GM12874 (cell line): Measurements from ENCODE around the gene NEU4.

Experiments used
- TF ChIP-seq, protein P1 (sequence below): IDR thresholded peaks from 2 replicates; pipeline ENCODE4 v1.5.1; 2011; ENCODE audit warnings: low read depth, mild to moderate bottlenecking, control low read depth, low read length, moderate library complexity; ENCODE audit not compliant: insufficient read depth

Gene NEU4

DNA sequence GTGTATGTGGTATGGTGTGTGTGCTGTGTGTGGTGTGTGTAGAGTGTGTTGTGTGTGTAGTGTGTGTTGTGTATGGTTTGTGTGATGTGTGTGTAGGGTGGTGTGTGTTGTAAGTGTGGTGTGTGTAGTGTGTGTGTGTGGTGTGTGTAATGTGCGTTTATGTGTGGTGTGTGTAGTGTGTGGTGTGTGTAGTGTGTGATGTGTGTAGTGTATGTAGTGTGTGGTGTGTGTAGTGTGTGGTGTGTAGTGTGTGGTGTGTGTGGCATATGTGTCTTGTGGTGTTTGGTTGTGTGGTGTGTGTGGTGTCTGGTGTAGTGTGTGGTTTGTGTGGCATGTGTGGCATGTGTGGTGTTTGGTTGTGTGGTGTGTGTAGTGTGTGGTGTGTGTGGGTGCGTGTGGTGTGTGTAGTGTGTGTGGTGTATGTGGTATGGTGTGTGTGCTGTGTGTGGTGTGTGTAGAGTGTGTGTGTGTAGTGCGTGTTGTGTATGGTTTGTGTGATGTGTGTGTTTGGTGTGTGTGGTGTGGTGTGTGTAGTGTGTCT, 56.5 kb downstream of the NEU4 start:
- TF ChIP-seq, protein P1, sequence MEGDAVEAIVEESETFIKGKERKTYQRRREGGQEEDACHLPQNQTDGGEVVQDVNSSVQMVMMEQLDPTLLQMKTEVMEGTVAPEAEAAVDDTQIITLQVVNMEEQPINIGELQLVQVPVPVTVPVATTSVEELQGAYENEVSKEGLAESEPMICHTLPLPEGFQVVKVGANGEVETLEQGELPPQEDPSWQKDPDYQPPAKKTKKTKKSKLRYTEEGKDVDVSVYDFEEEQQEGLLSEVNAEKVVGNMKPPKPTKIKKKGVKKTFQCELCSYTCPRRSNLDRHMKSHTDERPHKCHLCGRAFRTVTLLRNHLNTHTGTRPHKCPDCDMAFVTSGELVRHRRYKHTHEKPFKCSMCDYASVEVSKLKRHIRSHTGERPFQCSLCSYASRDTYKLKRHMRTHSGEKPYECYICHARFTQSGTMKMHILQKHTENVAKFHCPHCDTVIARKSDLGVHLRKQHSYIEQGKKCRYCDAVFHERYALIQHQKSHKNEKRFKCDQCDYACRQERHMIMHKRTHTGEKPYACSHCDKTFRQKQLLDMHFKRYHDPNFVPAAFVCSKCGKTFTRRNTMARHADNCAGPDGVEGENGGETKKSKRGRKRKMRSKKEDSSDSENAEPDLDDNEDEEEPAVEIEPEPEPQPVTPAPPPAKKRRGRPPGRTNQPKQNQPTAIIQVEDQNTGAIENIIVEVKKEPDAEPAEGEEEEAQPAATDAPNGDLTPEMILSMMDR: no peak

DNA sequence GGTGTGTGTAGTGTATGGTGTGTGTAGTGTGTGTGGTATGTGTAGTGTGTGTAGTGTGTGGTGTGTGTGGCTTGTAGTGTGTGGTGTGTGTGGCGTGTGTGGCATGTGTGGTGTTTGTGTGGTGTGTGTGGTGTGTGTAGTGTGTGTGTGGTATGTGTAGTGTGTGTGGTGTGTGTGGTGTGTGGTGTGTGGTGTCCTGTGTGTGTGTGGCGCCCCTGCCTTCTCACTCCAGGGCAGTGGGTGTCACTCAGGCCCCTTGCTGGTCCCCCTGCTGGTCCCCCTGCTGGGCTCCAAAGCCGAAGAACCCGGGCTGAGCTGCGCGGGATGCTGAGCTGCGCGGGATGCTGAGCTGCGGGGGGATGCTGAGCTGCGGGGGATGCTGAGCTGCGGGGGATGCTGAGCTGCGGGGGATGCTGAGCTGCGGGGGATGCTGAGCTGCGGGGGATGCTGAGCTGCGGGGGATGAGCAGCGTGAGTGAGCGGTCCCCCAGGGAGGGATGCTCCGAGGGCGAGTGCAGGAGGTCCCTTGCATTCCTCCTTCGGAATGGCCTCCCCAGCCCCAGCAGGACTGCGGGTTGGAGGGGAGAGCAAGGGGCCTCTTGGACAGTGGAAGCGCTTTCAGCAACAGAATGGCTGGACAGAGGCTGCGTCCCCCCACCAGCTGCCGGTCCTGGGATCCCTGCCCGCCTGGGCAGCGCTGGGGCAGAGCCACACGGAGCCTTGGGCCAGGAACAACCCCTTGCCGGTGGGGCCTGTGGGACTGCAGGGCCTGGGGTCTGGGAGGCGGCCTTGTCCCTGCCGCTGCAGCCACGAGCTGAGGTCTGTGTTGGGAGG, 57.2 kb downstream of the NEU4 start:
- TF ChIP-seq, protein P1: 0 out of 2 replicates have a peak, but pooled peaks have one; percentile 4
